Vagina (tissue), 2 donors: Measurements from ENCODE around the gene PTPN4. TPM values are rescaled to one million over a fixed set of nuclear protein-coding genes. Genes with fewer than 3 reads are reported as not detected.

Source experiments
- DNase-seq, 2 donors: peaks; one replicate each; pipeline ENCODE4 v3.0.0-alpha.2; 2017; ENCODE audit errors: extremely low spot score in 2 of 2
- H3K27ac ChIP-seq: fragments of 200-600 bp; sonication (generic); one replicate; pipeline ENCODE4 v1.5.1; 2019
- H3K27me3 ChIP-seq: fragments of 200-600 bp; sonication (generic); one replicate; pipeline ENCODE4 v1.5.1; 2019
- H3K36me3 ChIP-seq, 2 donors: fragments of 200-600 bp; sonication (generic); one replicate each; pipeline ENCODE4 v1.5.1; 2017 to 2019
- H3K4me1 ChIP-seq: fragments of 200-600 bp; sonication (generic); one replicate; pipeline ENCODE4 v1.5.1; 2019
- H3K4me3 ChIP-seq, 2 donors: fragments of 200-600 bp; sonication (generic); 1 replicate in 1 of 2; 2 replicates in 1 of 2; pipeline ENCODE4 v1.5.1; 2016 to 2019
- H3K9me3 ChIP-seq: fragments of 200-600 bp; sonication (generic); one replicate; pipeline ENCODE4 v1.5.1; 2019
- CTCF ChIP-seq, 3 experiments: fragments of 450-650 bp in 2 of 3; fragments of 200-600 bp in 1 of 3; sonication (generic) in 1 of 3; IDR thresholded peaks; one replicate each; pipeline ENCODE4 v1.5.1; 2017 to 2019; ENCODE audit warnings: antibody characterized with exemption in 3 of 3, mild to moderate bottlenecking in 2 of 3, moderate library complexity in 2 of 3
- POLR2A ChIP-seq, 2 donors: fragments of 450-650 bp; IDR thresholded peaks; one replicate each; pipeline ENCODE4 v1.6.1; 2017; ENCODE audit warnings: antibody characterized with exemption in 2 of 2, mild to moderate bottlenecking in 2 of 2, moderate library complexity in 2 of 2
- POLR2AphosphoS5 ChIP-seq, 2 donors: sonication (generic); formaldehyde crosslinking; IDR thresholded peaks; one replicate each; pipeline ENCODE4 v1.9.0; 2017; ENCODE audit warnings: antibody characterized with exemption in 2 of 2, mild to moderate bottlenecking in 2 of 2, low read depth in 1 of 2; ENCODE audit not compliant: insufficient read depth in 1 of 2
- intact Hi-C: fragments of 100-400 bp; cut with DNase I; formaldehyde crosslinking; loops from one replicate; pipeline ENCODE4 v1.15.1; 2023
- total RNA-seq: library from RNA; depleted of rRNA; stranded (reverse); fragments of >200 nt; gene quantifications from one replicate; pipeline ENCODE4 v1.2.3, GENCODE V29; 2016

Gene PTPN4
- total RNA-seq, 1 donor from 2014 or later, result 31.7 TPM

GRCh38 chr2:119746836-119747686 lies 12.7 kb upstream of the PTPN4 start:
- TF ChIP-seq POLR2AphosphoS5 (IDR thresholded peaks at IDR 0.05; ENCODE audit: insufficient read depth in 1 of 2, low read depth in 1 of 2) (no peak), POLR2A (IDR thresholded peaks at IDR 0.05) (no peak), CTCF (IDR thresholded peaks at IDR 0.05) (no peak)
- H3K36me3 ChIP-seq, result no peaks in the 10 kb centered on the region
- H3K9me3 ChIP-seq, result no peaks in the 10 kb centered on the region
- intact Hi-C loops, result no loop called here
- no peak overlapping the region for H3K27ac ChIP-seq
- H3K27me3 ChIP-seq, result no peaks in the 10 kb centered on the region
- DNase-seq, result no peak
- H3K4me3 ChIP-seq, result no peak overlapping the region
- H3K4me1 ChIP-seq, result peaks cover 7% of the 10 kb centered on the region

GRCh38 chr2:119748135-119748534 lies 11.6 kb upstream of the PTPN4 start:
- Histone ChIP-seq H3K9me3 (no peaks in the 10 kb centered on the region), H3K4me3 (no peak overlapping the region), H3K27ac (no peak overlapping the region), H3K4me1 (peaks cover 7% of the 10 kb centered on the region), H3K36me3 (no peaks in the 10 kb centered on the region), H3K27me3 (no peaks in the 10 kb centered on the region)
- no peak for DNase-seq
- TF ChIP-seq CTCF (IDR thresholded peaks at IDR 0.05) (no peak), POLR2A (IDR thresholded peaks at IDR 0.05) (no peak)
- intact Hi-C loops, result no loop called here

GRCh38 chr2:119749477-119750012 lies 10.2 kb upstream of the PTPN4 start:
- no peaks in the 10 kb centered on the region for H3K36me3 ChIP-seq
- intact Hi-C loops, result no loop called here
- H3K27me3 ChIP-seq, result no peaks in the 10 kb centered on the region
- no peaks in the 10 kb centered on the region for H3K9me3 ChIP-seq
- H3K4me3 ChIP-seq, result no peak overlapping the region
- DNase-seq, result no peak
- H3K4me1 ChIP-seq, result peaks cover 7% of the 10 kb centered on the region
- TF ChIP-seq CTCF (IDR thresholded peaks at IDR 0.05) (no peak), POLR2A (IDR thresholded peaks at IDR 0.05) (no peak), POLR2AphosphoS5 (IDR thresholded peaks at IDR 0.05; ENCODE audit: insufficient read depth in 1 of 2, low read depth in 1 of 2) (no peak)
- H3K27ac ChIP-seq, result no peak overlapping the region

- DNase-seq, result no peak
- no peaks in the 10 kb centered on the region for H3K27me3 ChIP-seq
- no peaks in the 10 kb centered on the region for H3K36me3 ChIP-seq
- intact Hi-C loops, result no loop called here
- no peak overlapping the region for H3K27ac ChIP-seq
- H3K9me3 ChIP-seq, result no peaks in the 10 kb centered on the region
- peaks cover 7% of the 10 kb centered on the region for H3K4me1 ChIP-seq
- H3K4me3 ChIP-seq, result no peak overlapping the region
- TF ChIP-seq POLR2AphosphoS5 (IDR thresholded peaks at IDR 0.05; ENCODE audit: insufficient read depth in 1 of 2, low read depth in 1 of 2) (no peak), POLR2A (IDR thresholded peaks at IDR 0.05) (no peak), CTCF (IDR thresholded peaks at IDR 0.05) (no peak)
Measured at GRCh38 chr2:119751706-119752105, 8.0 kb upstream of the PTPN4 start.
